HepG2 (cell line): ENCODE measurements around the gene EHBP1. TPM values are rescaled to one million over a fixed set of nuclear protein-coding genes. Genes with fewer than 3 reads are reported as not detected.

ENCODE experiments used
- AHR ChIP-seq: IDR thresholded peaks from 2 replicates; pipeline ENCODE4 v1.6.1; 2018; ENCODE audit warnings: missing genetic modification reagents, missing compliant biosample characterization
- CREB3 ChIP-seq: sonication (generic); formaldehyde crosslinking; IDR thresholded peaks from 2 replicates; pipeline ENCODE4 v1.5.0; 2020; ENCODE audit warnings: missing genetic modification reagents
- ELF4 ChIP-seq: sonication (generic); formaldehyde crosslinking; IDR thresholded peaks from 2 replicates; pipeline ENCODE4 v1.5.0; 2020; ENCODE audit warnings: missing genetic modification reagents, mild to moderate bottlenecking, moderate library complexity, borderline replicate concordance
- FLYWCH1 ChIP-seq: sonication (generic); formaldehyde crosslinking; IDR thresholded peaks from 2 replicates; pipeline ENCODE4 v1.8.1; 2023; ENCODE audit warnings: mild to moderate bottlenecking, missing genetic modification reagents
- RBM22 ChIP-seq: fragments of 200-400 bp; formaldehyde crosslinking; optimal IDR thresholded peaks from 2 replicates; pipeline ENCODE3; 2017; ENCODE audit warnings: mild to moderate bottlenecking, low read length, moderate library complexity
- SMAD9 ChIP-seq: sonication (generic); formaldehyde crosslinking; IDR thresholded peaks from 2 replicates; pipeline ENCODE4 v1.5.1; 2020; ENCODE audit warnings: mild to moderate bottlenecking, missing genetic modification reagents
- TBX3 ChIP-seq: fragments of 450-650 bp; IDR thresholded peaks from 2 replicates; pipeline ENCODE4 v1.6.1; 2017; ENCODE audit warnings: antibody characterized with exemption, mild to moderate bottlenecking, inconsistent platforms, borderline replicate concordance
- ZMAT3 ChIP-seq: sonication (generic); formaldehyde crosslinking; conservative IDR thresholded peaks from 2 replicates; pipeline ENCODE4 v1.7.0; 2021; ENCODE audit warnings: missing genetic modification reagents
- ZNF205 ChIP-seq: IDR thresholded peaks from 2 replicates; pipeline ENCODE4 v1.6.1; 2018; ENCODE audit warnings: missing biosample characterization, missing genetic modification reagents
- ZNF326 ChIP-seq: sonication (generic); formaldehyde crosslinking; IDR thresholded peaks from 2 replicates; pipeline ENCODE4 v1.4.0; 2020; ENCODE audit warnings: missing genetic modification reagents, borderline replicate concordance
- ZNF557 ChIP-seq: sonication (generic); formaldehyde crosslinking; IDR thresholded peaks from 2 replicates; pipeline ENCODE4 v1.4.0; 2020; ENCODE audit warnings: missing genetic modification reagents
- ZNF605 ChIP-seq: sonication (generic); formaldehyde crosslinking; IDR thresholded peaks from 2 replicates; pipeline ENCODE4 v1.8.0; 2022; ENCODE audit warnings: mild to moderate bottlenecking, missing genetic modification reagents
- ZNF691 ChIP-seq: sonication (generic); formaldehyde crosslinking; IDR thresholded peaks from 2 replicates; pipeline ENCODE4 v1.4.0; 2020; ENCODE audit warnings: missing genetic modification reagents, low read depth, mild to moderate bottlenecking, borderline replicate concordance
- ZNF747 ChIP-seq: sonication (generic); formaldehyde crosslinking; IDR thresholded peaks from 2 replicates; pipeline ENCODE4 v1.8.1; 2023; ENCODE audit warnings: missing genetic modification reagents, mild to moderate bottlenecking, borderline replicate concordance
- ZNF749 ChIP-seq: sonication (generic); formaldehyde crosslinking; IDR thresholded peaks from 2 replicates; pipeline ENCODE4 v1.8.0; 2022; ENCODE audit warnings: mild to moderate bottlenecking, missing genetic modification reagents, moderate library complexity, borderline replicate concordance
- ZNF761 ChIP-seq: sonication (generic); formaldehyde crosslinking; conservative IDR thresholded peaks from 2 replicates; pipeline ENCODE4 v1.4.0; 2020; ENCODE audit warnings: mild to moderate bottlenecking, missing genetic modification reagents
- ZNF776 ChIP-seq: sonication (generic); formaldehyde crosslinking; IDR thresholded peaks from 2 replicates; pipeline ENCODE4 v1.4.0; 2020; ENCODE audit warnings: mild to moderate bottlenecking, missing genetic modification reagents
- ZNF782 ChIP-seq: sonication (generic); formaldehyde crosslinking; IDR thresholded peaks from 2 replicates; pipeline ENCODE4 v1.4.0; 2020; ENCODE audit warnings: missing genetic modification reagents, mild to moderate bottlenecking, borderline replicate concordance
- ZNF883 ChIP-seq: sonication (generic); formaldehyde crosslinking; IDR thresholded peaks from 2 replicates; pipeline ENCODE4 v1.5.1; 2020; ENCODE audit warnings: mild to moderate bottlenecking, missing genetic modification reagents; ENCODE audit errors: not compliant biosample characterization
- polyA plus RNA-seq, 8 experiments: library from polyadenylated mRNA; depleted of rRNA in 3 of 8; stranded (reverse) in 7 of 8; unstranded in 1 of 8; fragments of >200 nt; fragmentation: Illumina TruSeq in 4 of 8; extraction: Trizol in 4 of 8; gene quantifications; 2 replicates each; pipeline versions ENCODE4 v1.2.1 to v1.2.3, GENCODE V29; 2011 to 2016; ENCODE audit warnings: low read depth in 4 of 8, missing spikeins in 1 of 8, mixed read lengths in 1 of 8; ENCODE audit not compliant: insufficient read depth in 1 of 8
- total RNA-seq, 5 experiments: library from RNA; depleted of rRNA; stranded (reverse); fragments of >200 nt; fragmentation: Illumina TruSeq; extraction: Trizol; gene quantifications; 2 replicates each; pipeline ENCODE4 v1.2.3, GENCODE V29; 2016; ENCODE audit warnings: low read depth in 1 of 5

EHBP1 gene
- total and polyA plus RNA-seq, 2 of the 13 experiments (the other 11 are each of a cell fraction or from before 2014, with no cell fraction given): 93.5 to 146 TPM

GRCh38 chr2:62704654-62705006, 883 bp upstream of the EHBP1 start (continued):
- TF ChIP-seq ZMAT3 (peak; percentile 67; the same call in 1 of the 2 replicates), ZNF326 (CRISPR knock-in tag) (no peak), ELF4 (CRISPR knock-in tag) (no peak), TBX3 (no peak), FLYWCH1 (CRISPR knock-in tag) (peak; percentile 78; the same call in 1 of the 2 replicates), ZNF749 (CRISPR knock-in tag) (no peak), CREB3 (CRISPR knock-in tag) (no peak), ZNF557 (no peak), ZNF747 (CRISPR knock-in tag) (no peak), AHR (CRISPR knock-in tag) (no peak), ZNF776 (no peak), RBM22 (peak; percentile 38), ZNF605 (peak; percentile 10; the same call in 1 of the 2 replicates), ZNF761 (CRISPR knock-in tag) (no peak), ZNF782 (CRISPR knock-in tag) (no peak), ZNF691 (CRISPR knock-in tag) (no peak), ZNF205 (CRISPR knock-in tag) (no peak), SMAD9 (CRISPR knock-in tag) (no peak), ZNF883 (CRISPR knock-in tag) (no peak)
